LNCAP (cell line): ENCODE results near the gene HOXB3.

Experiments
- CTCF ChIP-seq: fragments of 450-650 bp; IDR thresholded peaks from 2 replicates; pipeline ENCODE4 v1.5.1; 2017; ENCODE audit warnings: mild to moderate bottlenecking

The HOXB3 gene

GRCh38 chr17:48558057-48558830, 31.8 kb downstream of the HOXB3 start:
- no peak for TF ChIP-seq CTCF

DNA sequence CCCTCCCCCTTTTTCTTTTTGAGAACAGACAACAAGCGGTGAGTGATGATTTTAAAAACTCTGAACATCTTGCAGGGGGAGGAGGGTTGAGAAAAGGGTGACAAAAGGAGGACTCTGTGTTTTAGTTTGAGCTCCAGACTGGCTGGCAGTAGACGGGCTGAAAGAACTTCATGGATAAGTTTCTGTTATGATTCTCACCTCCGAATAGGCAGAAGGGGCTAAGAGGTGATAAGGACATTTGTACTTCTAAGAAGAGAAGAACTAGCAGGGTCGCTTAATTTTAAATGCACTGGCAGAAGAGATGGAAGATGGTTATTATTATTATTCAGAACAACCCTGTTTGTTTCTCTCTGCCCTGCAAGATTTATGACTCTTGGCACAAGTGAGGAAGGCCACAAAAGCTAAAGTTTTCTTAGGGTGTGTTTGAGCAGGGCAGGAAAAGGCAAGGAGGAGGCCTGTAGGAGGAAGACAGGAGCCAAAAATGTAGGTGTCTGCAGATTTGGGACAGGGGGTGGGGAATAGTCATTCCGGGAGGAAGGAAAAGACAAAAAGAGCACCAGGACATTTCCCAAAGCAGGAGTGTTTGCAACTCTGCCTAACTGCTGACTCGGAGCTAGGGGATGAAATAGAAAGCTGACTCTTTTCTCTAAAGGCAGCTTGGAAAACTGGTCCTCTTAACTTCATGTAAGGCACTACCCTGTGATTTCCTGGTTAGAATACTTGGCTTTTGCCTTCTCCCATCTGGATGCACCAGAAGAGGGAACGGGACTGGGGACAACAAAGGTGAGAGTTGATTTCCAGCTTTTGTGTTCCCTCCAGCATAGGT, 33.3 kb downstream of the HOXB3 start:
- TF ChIP-seq CTCF: no peak

DNA sequence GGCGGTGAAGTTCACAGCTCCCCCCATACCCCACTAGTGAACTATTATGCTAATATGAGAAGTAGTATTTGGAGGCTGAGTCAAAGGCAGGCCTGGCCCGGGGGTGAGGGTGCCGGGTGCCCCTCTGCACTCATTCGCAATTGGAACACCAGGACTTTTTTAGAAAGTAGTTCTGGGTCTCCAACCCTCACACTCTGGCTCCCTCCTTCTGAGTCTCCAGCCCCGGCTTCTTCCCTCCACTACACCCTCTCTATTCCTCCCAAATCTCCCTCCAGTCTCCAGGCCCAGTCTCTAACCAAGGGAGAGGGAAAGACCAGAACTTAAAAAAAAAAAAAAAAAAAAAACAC, 33.8 kb downstream of the HOXB3 start:
- TF ChIP-seq CTCF: no peak

GRCh38 chr17:48555258-48556228, 34.5 kb downstream of the HOXB3 start:
- no peak for TF ChIP-seq CTCF

DNA sequence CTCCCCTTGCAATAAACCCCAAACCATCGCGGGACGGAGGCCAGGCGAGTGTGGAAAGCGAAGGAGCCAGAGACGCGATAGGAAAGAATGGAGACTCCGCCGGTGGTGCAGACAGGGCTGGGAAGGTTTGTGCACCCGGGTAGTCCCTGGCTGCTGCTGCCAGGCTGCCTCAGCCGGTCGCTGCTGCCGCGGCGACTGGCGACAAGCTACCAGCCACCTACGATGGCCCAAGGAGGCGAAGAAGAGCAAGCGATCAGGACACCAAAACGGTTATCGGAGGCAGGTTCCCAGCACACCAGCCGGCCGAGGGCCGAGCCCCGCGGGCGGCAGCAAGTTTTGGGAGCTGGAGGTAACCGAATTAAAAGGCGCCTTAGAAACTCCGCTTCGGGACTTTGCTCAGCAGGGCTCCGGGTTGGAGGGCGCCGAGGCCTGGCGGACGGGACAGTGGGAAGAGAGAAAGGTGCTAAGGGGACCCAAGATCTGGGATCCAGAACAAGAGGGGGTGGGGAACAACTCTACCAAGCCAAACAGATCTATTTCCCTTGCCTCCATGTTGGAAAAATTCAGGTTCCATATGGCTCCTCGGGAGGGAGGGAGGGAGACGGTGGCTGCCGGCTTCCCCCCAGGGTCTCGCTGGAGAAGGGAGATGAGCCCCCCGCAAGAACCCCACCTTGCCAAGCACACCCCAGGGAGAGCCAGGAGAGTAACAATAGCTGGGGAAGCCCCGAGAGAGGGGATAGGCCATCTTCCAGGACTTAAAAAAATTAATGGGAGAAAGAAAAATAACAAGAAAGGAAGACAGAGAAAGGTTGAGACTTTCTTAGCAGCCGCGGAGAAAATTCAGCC, 35.4 kb downstream of the HOXB3 start:
- no peak for TF ChIP-seq CTCF

GRCh38 chr17:48553826-48554225, 36.2 kb downstream of the HOXB3 start:
- no peak for TF ChIP-seq CTCF
